Muscle of leg (tissue), 11 donors: ENCODE results near the gene CGB7. TPM values are rescaled to one million over a fixed set of nuclear protein-coding genes. Genes with fewer than 3 reads are reported as not detected.

Experiments used
- DNase-seq: peaks from one replicate; pipeline ENCODE4 v3.0.0; 2013
- H3K27ac ChIP-seq: one replicate; pipeline ENCODE4 v1.5.1; 2013; ENCODE audit warnings: mild to moderate bottlenecking, low read length, control low read depth
- H3K27me3 ChIP-seq: one replicate; pipeline ENCODE4 v1.6.1; 2013; ENCODE audit warnings: low read length; ENCODE audit not compliant: control insufficient read depth, insufficient read depth
- H3K36me3 ChIP-seq: one replicate; pipeline ENCODE4 v1.6.1; 2013; ENCODE audit warnings: low read length; ENCODE audit not compliant: control insufficient read depth, insufficient read depth
- H3K4me1 ChIP-seq: one replicate; pipeline ENCODE4 v1.6.1; 2013; ENCODE audit warnings: low read length; ENCODE audit not compliant: control insufficient read depth, insufficient read depth
- H3K4me3 ChIP-seq: one replicate; pipeline ENCODE4 v1.5.1; 2013; ENCODE audit warnings: low read length, control low read depth
- H3K9me3 ChIP-seq: replicated peaks from 2 replicates; pipeline ENCODE4 v1.6.1; 2013; ENCODE audit warnings: low read depth, low read length; ENCODE audit not compliant: control insufficient read depth
- WGBS: methylation state at CpG from one replicate; pipeline ENCODE4 v1.1.5; 2013; ENCODE audit warnings: missing lambda C conversion rate; ENCODE audit not compliant: insufficient coverage; 5-methylcytosine and 5-hydroxymethylcytosine counted together
- polyA plus RNA-seq, 8 donors: library from polyadenylated mRNA; unstranded; fragments of 120-200 nt; gene quantifications; one replicate each; pipeline versions ENCODE4 v1.2.1 to v1.2.3, GENCODE V29; 2013; ENCODE audit warnings: inconsistent platforms in 1 of 8, low replicate concordance in 1 of 8; ENCODE audit not compliant: insufficient read length in 8 of 8, insufficient read depth in 1 of 8
- total RNA-seq: library from RNA; stranded (reverse); fragments of 120-200 nt; gene quantifications from one replicate; pipeline ENCODE4 v1.2.4, GENCODE V29; 2013

CGB7 gene
- total and polyA plus RNA-seq, 9 donors: 0.34 to 1.4 (median 0.70) TPM

- H3K27me3 ChIP-seq: no peaks in the 10 kb centered on the region
- peak; percentile 76 for DNase-seq
- no peaks in the 10 kb centered on the region for H3K9me3 ChIP-seq
- peaks cover 29% of the 10 kb centered on the region for H3K4me1 ChIP-seq
- H3K27ac ChIP-seq: peak overlapping the region; percentile 62
- no peak overlapping the region for H3K4me3 ChIP-seq
- peaks cover 73% of the 10 kb centered on the region for H3K36me3 ChIP-seq
- WGBS: 69% methylated on average over 11 of the region's 23 CpGs
Measured at GRCh38 chr19:49094505-49095482, 37.2 kb upstream of the CGB7 start.

DNA sequence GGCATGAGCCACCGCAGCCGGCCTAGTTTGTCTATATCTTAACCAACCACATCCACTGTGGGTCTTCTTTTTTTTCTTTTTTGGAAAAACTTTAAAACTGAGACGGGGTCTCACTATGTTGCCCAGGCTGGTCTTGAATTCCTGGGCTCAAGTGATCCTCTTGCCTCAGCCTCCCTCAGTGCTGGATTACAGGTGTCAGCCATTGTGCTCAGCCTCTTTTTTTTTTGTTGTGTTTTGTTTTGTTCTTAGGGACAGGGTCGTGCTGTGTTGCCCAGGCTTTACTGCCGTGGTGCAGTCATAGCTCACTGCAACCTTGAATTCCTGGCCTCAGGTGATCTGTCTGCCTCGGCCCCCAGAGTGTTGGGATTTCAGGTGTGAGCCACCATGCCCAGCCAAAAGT, 35.1 kb upstream of the CGB7 start:
- no peak for DNase-seq
- Histone ChIP-seq H3K36me3 (peaks cover 64% of the 10 kb centered on the region), H3K4me3 (no peak overlapping the region), H3K9me3 (no peaks in the 10 kb centered on the region), H3K27ac (no peak overlapping the region), H3K27me3 (no peaks in the 10 kb centered on the region), H3K4me1 (peaks cover 25% of the 10 kb centered on the region)
- 89% methylated on average over 4 of the region's 6 CpGs for WGBS

GRCh38 chr19:49091391-49092038, 34.0 kb upstream of the CGB7 start:
- Histone ChIP-seq H3K4me3 (no peak overlapping the region), H3K36me3 (peaks cover 62% of the 10 kb centered on the region), H3K27ac (no peak overlapping the region), H3K27me3 (no peaks in the 10 kb centered on the region), H3K4me1 (peaks cover 25% of the 10 kb centered on the region), H3K9me3 (no peaks in the 10 kb centered on the region)
- WGBS: 96% methylated on average over 15 of the region's 17 CpGs
- DNase-seq: no peak

GRCh38 chr19:49086296-49086695, 28.7 kb upstream of the CGB7 start:
- DNase-seq: no peak
- Histone ChIP-seq H3K36me3 (peaks cover 35% of the 10 kb centered on the region), H3K9me3 (no peaks in the 10 kb centered on the region), H3K4me1 (peaks cover 21% of the 10 kb centered on the region), H3K4me3 (peak overlapping the region; percentile 100), H3K27ac (peak overlapping the region; percentile 98), H3K27me3 (peaks cover 4% of the 10 kb centered on the region)
- 63% methylated on average over 5 of the region's 11 CpGs for WGBS

GRCh38 chr19:49085868-49086232, 28.3 kb upstream of the CGB7 start:
- DNase-seq: no peak
- Histone ChIP-seq H3K9me3 (no peaks in the 10 kb centered on the region), H3K27ac (peak overlapping the region; percentile 98), H3K36me3 (peaks cover 32% of the 10 kb centered on the region), H3K27me3 (peaks cover 4% of the 10 kb centered on the region), H3K4me1 (peaks cover 21% of the 10 kb centered on the region), H3K4me3 (peak overlapping the region; percentile 100)
- 0% methylated on average over 14 of the region's 14 CpGs for WGBS

DNA sequence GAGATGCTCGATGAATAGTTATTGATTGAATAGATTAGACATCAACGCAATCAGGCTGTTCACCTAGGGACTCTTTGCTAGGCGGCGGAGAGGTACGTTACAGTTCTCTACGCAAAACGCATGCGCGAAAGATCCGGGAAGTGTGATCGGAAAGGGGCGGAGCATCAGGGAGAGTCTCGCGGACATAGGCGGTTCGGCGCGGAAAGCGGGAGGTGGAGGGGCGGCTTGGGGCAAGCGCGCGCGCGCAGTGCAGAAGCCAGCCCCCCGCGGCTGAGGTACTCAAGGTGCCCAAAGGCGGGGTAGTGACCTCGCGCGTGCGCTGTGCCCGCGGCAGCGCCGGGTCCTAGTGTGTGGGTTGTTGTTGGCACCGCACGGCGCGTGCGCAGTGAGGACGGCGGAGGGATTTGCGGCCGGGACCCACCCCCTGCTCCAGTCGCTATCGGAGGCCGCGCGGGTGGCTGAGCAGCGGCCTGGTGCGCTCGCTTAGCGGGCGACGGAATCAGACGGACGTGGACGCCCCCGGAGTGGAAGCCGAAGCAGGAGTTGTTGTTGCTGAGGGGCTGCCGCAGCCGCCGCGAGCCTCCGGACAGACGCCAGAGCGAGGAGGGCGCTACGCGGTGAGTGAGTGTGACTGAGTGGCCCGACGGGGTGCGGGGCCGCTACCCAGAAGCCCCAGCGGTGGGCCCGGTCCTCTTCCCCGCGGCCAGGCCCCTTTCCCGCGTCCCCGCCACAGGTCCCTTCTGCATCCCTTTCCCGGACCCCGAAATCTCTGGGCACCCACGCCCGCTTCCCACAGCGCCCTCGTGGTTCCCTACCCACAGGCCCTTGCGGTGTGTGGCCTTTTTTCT, 27.7 kb upstream of the CGB7 start, which contains the start of gene SNRNP70:
Gene SNRNP70, plus strand, starts transcription at position 432 of the 848 bp plus-strand sequence. CDS start 964 bp downstream, outside the sequence.
- under 1% methylated on average over 89 of the region's 89 CpGs for WGBS
- peak; percentile 100 for DNase-seq
- peaks cover 26% of the 10 kb centered on the region for H3K36me3 ChIP-seq

DNA sequence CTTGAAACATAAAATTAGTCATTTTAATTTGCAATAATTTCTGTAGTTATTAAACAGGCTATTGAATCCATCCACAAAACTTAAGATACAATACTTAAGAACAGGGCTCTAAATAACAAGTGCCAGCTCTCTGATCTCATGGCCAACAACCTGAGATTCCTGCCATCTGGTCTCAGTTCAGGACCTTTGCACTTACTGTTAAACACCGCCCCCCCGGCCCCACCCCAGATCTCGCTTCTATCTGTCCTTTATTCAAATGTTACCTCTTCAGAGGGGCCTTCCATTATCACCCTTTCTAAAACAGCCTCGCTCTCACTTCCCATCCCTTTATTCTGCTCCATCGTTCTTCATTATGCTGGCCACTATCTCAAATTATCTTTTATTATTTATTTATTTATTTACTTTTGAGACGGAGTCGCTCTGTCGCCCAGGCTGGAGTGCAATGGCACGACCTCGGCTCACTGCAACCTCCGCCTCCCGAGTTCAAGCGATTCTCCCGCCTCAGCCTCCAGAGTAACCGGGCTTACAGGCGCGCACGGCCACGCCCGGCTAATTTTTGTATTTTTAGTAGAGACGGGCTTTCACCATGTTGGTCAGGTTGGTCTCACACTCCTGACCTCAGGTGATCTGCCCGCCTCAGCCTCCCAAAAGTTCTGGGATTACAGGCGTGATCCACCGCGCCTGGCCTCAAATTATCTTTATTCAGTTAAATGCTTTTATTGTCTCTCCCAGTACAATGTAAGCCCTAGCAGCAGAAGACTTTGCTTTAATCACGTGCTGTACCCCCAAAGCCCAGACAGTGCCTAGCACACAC, 26.9 kb upstream of the CGB7 start:
- Histone ChIP-seq H3K9me3 (no peaks in the 10 kb centered on the region), H3K4me3 (peak overlapping the region; percentile 100), H3K27me3 (peaks cover 4% of the 10 kb centered on the region), H3K36me3 (peaks cover 21% of the 10 kb centered on the region), H3K27ac (peak overlapping the region; percentile 98), H3K4me1 (peaks cover 21% of the 10 kb centered on the region)
- DNase-seq: no peak
- 56% methylated on average over 16 of the region's 26 CpGs for WGBS

More for the DNA sequence above, 27.7 kb upstream of the CGB7 start, which contains the start of gene SNRNP70:
- Histone ChIP-seq H3K27me3 (peaks cover 4% of the 10 kb centered on the region), H3K4me1 (peaks cover 21% of the 10 kb centered on the region), H3K4me3 (peak within 1 kb of the TSS; percentile 100), H3K9me3 (no peaks in the 10 kb centered on the region), H3K27ac (peak within 1 kb of the TSS; percentile 98)

DNA sequence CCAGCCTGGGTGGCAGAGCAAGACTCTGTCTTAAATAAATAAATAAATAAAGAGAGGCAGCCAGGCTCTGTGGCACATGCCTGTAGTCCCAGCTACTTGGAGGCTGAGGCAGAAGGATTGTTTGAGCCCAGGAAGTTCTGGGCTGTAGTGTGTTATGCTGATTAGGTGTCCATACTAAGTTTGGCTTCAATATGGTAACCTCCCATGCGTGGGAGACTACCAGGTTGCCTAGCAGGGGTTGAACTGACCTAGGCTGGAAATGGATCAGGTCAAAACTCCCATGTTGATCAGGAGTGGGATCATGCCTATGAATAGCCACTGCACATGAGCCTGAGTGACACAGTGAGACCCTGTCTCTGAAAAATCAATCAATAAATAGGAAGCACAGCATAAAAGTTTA, 23.7 kb upstream of the CGB7 start:
- peaks cover under 1% of the 10 kb centered on the region for H3K36me3 ChIP-seq
- H3K27ac ChIP-seq: no peak overlapping the region
- no peaks in the 10 kb centered on the region for H3K9me3 ChIP-seq
- peaks cover 7% of the 10 kb centered on the region for H3K27me3 ChIP-seq
- DNase-seq: no peak
- no peak overlapping the region for H3K4me3 ChIP-seq
- H3K4me1 ChIP-seq: peaks cover 10% of the 10 kb centered on the region
- 50% methylated on average over 1 of the region's 1 CpG for WGBS

- H3K4me3 ChIP-seq: no peak overlapping the region
- H3K27me3 ChIP-seq: peaks cover 7% of the 10 kb centered on the region
- no peaks in the 10 kb centered on the region for H3K9me3 ChIP-seq
- peaks cover 5% of the 10 kb centered on the region for H3K4me1 ChIP-seq
- no peak overlapping the region for H3K27ac ChIP-seq
- WGBS: no CpG with 5 or more reads among the region's 4 CpGs
- no peak for DNase-seq
- no peaks in the 10 kb centered on the region for H3K36me3 ChIP-seq
Measured at GRCh38 chr19:49080392-49080791, 22.8 kb upstream of the CGB7 start.
